CD4-positive, alpha-beta memory T cell (primary cell): ENCODE results near the gene BRINP2. TPM values are rescaled to one million over a fixed set of nuclear protein-coding genes. Genes with fewer than 3 reads are reported as not detected.

ENCODE experiments used
- CTCF ChIA-PET: fragments of 350-600 bp; sonication (Branson Sonifier 250); formaldehyde crosslinking; loops from one replicate; lab custom pipeline; 2021; ENCODE audit warnings: inconsistent platforms; ENCODE audit not compliant: partially characterized antibody; lab: Charles Lee
- POLR2A ChIA-PET: fragments of 350-600 bp; sonication (Branson Sonifier 250); formaldehyde crosslinking; loops from one replicate; lab custom pipeline; 2021; ENCODE audit not compliant: partially characterized antibody; lab: Charles Lee
- DNase-seq, 5 donors: peaks; one replicate each; pipeline versions ENCODE4 v3.0.0 to v3.0.0-alpha.2; 2020 to 2022; ENCODE audit warnings: mixed read lengths in 1 of 5
- H3K27ac ChIP-seq: one replicate; pipeline ENCODE4 v1.7.0; 2013; ENCODE audit warnings: low read depth, low read length
- H3K27me3 ChIP-seq: 2 replicates; pipeline ENCODE4 v1.7.0; 2013; ENCODE audit warnings: mild to moderate bottlenecking, low read length, moderate library complexity; ENCODE audit not compliant: insufficient read depth
- H3K36me3 ChIP-seq: 2 replicates; pipeline ENCODE4 v1.7.0; 2013; ENCODE audit warnings: mild to moderate bottlenecking, low read length, moderate library complexity; ENCODE audit not compliant: insufficient read depth
- H3K4me1 ChIP-seq: 2 replicates; pipeline ENCODE4 v1.7.0; 2013; ENCODE audit warnings: mild to moderate bottlenecking, low read length, moderate library complexity; ENCODE audit not compliant: insufficient read depth
- H3K4me3 ChIP-seq, 2 donors: one replicate each; pipeline ENCODE4 v1.7.0; 2013; ENCODE audit warnings: low read length in 2 of 2, mild to moderate bottlenecking in 1 of 2
- H3K9me3 ChIP-seq, 2 donors: one replicate each; pipeline ENCODE4 v1.7.0; 2013; ENCODE audit warnings: low read length in 2 of 2, control low read depth in 1 of 2; ENCODE audit not compliant: control insufficient read depth in 1 of 2
- H3K27ac Mint-ChIP-seq, 7 donors: one replicate each; pipeline ENCODE4 v1.8.0; 2020 to 2021; ENCODE audit warnings: mixed read lengths in 7 of 7, mild to moderate bottlenecking in 6 of 7, inconsistent platforms in 3 of 7, moderate library complexity in 3 of 7
- H3K27me3 Mint-ChIP-seq, 2 donors: one replicate each; pipeline ENCODE4 v1.8.0; 2020 to 2021; ENCODE audit warnings: mixed read lengths in 2 of 2
- H3K36me3 Mint-ChIP-seq, 2 donors: one replicate each; pipeline ENCODE4 v1.8.0; 2020 to 2021; ENCODE audit warnings: mixed read lengths in 2 of 2, inconsistent platforms in 1 of 2, mild to moderate bottlenecking in 1 of 2
- H3K4me1 Mint-ChIP-seq, 4 donors: one replicate each; pipeline ENCODE4 v1.8.0; 2020 to 2021; ENCODE audit warnings: mixed read lengths in 4 of 4, mild to moderate bottlenecking in 1 of 4
- H3K4me3 Mint-ChIP-seq, 8 donors: one replicate each; pipeline ENCODE4 v1.8.0; 2020 to 2021; ENCODE audit warnings: mixed read lengths in 8 of 8, mild to moderate bottlenecking in 7 of 8, moderate library complexity in 6 of 8, inconsistent platforms in 3 of 8
- H3K9me3 Mint-ChIP-seq, 8 donors: one replicate each; pipeline ENCODE4 v1.8.0; 2020 to 2021; ENCODE audit warnings: mixed read lengths in 8 of 8, mild to moderate bottlenecking in 5 of 8, inconsistent platforms in 3 of 8, moderate library complexity in 1 of 8
- intact Hi-C: fragments of 100-400 bp; cut with micrococcal nuclease; formaldehyde crosslinking; loops from one replicate; pipeline ENCODE4 v1.15.1; 2023
- polyA plus RNA-seq, 2 donors: library from polyadenylated mRNA; unstranded; fragments of 300-500 nt; fragmentation: Illumina TruSeq; gene quantifications; one replicate each; pipeline ENCODE4 v1.2.3, GENCODE V29; 2021
- total RNA-seq, 2 experiments: library from RNA; stranded (reverse); gene quantifications; one replicate each; pipeline ENCODE4 v1.2.3, GENCODE V29; 2021

The BRINP2 gene
- total and polyA plus RNA-seq, 4 experiments from 2014 or later: not detected

- H3K27me3 Mint-ChIP-seq: no peaks in the 10 kb centered on the region
- H3K27ac ChIP-seq: no peak overlapping the region
- no peaks in the 10 kb centered on the region for H3K27me3 ChIP-seq
- no peak overlapping the region for H3K4me3 ChIP-seq
- H3K36me3 Mint-ChIP-seq: no peaks in the 10 kb centered on the region
- H3K4me1 Mint-ChIP-seq: no peaks in the 10 kb centered on the region
- H3K4me1 ChIP-seq: no peaks in the 10 kb centered on the region
- H3K9me3 ChIP-seq: no peaks in the 10 kb centered on the region
- intact Hi-C loops: no loop called here
- peaks cover 0 to 3% (median 0%) of the 10 kb centered on the region in 8 donors for H3K9me3 Mint-ChIP-seq
- CTCF ChIA-PET: no interaction called here
- POLR2A ChIA-PET: no interaction called here
- H3K4me3 Mint-ChIP-seq: no peak overlapping the region
- no peak overlapping the region for H3K27ac Mint-ChIP-seq
- no peak for DNase-seq
- no peaks in the 10 kb centered on the region for H3K36me3 ChIP-seq
These were observed 117.2 kb downstream of the BRINP2 start for GRCh38 chr1:177287994-177288393.

DNA sequence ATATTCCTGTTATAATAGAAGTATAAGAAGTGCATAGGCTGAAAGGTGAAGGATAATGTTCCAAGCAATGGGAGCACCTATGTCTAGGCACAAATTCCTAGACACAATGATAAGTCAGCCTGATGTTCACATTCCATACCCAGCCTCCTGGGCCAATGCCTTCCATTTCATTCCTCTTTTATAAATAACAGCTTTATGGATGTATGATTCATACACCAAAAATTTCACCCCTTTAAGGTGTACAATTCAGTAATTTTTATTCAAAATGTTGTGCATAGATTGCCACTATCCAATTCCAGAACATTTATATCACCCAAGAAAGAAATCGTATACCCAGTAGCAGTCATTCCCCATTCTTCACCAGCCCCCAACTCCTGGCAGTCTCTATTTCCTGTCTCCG is 118.8 kb downstream of the BRINP2 start:
- Histone ChIP-seq H3K27me3 (no peaks in the 10 kb centered on the region), H3K4me3 (no peak overlapping the region), H3K27ac (no peak overlapping the region), H3K9me3 (no peaks in the 10 kb centered on the region), H3K4me1 (no peaks in the 10 kb centered on the region), H3K36me3 (no peaks in the 10 kb centered on the region)
- H3K36me3 Mint-ChIP-seq: no peaks in the 10 kb centered on the region
- ChIA-PET CTCF (no interaction called here), POLR2A (no interaction called here)
- no peaks in the 10 kb centered on the region for H3K4me1 Mint-ChIP-seq
- DNase-seq: no peak
- no peak overlapping the region for H3K4me3 Mint-ChIP-seq
- H3K27ac Mint-ChIP-seq: no peak overlapping the region
- intact Hi-C loops: no loop called here
- H3K9me3 Mint-ChIP-seq: peaks cover 0 to 4% (median 2%) of the 10 kb centered on the region in 8 donors
- H3K27me3 Mint-ChIP-seq: no peaks in the 10 kb centered on the region

GRCh38 chr1:177300431-177300830 is 129.7 kb downstream of the BRINP2 start:
- POLR2A ChIA-PET: no interaction called here
- intact Hi-C loops: no loop called here
- H3K4me3 ChIP-seq: no peak overlapping the region
- CTCF ChIA-PET: no interaction called here
- no peaks in the 10 kb centered on the region for H3K36me3 Mint-ChIP-seq
- H3K4me3 Mint-ChIP-seq: no peak overlapping the region
- H3K4me1 Mint-ChIP-seq: no peaks in the 10 kb centered on the region
- H3K36me3 ChIP-seq: no peaks in the 10 kb centered on the region
- peaks cover 0 to 15% (median 5%) of the 10 kb centered on the region in 8 donors for H3K9me3 Mint-ChIP-seq
- no peak for DNase-seq
- H3K27ac Mint-ChIP-seq: no peak overlapping the region
- no peak overlapping the region for H3K27ac ChIP-seq
- H3K27me3 Mint-ChIP-seq: no peaks in the 10 kb centered on the region
- no peaks in the 10 kb centered on the region for H3K9me3 ChIP-seq
- H3K4me1 ChIP-seq: no peaks in the 10 kb centered on the region
- H3K27me3 ChIP-seq: no peaks in the 10 kb centered on the region

- no peak overlapping the region for H3K4me3 Mint-ChIP-seq
- no peak for DNase-seq
- Histone ChIP-seq H3K4me1 (no peaks in the 10 kb centered on the region), H3K36me3 (no peaks in the 10 kb centered on the region), H3K4me3 (no peak overlapping the region), H3K9me3 (no peaks in the 10 kb centered on the region), H3K27me3 (no peaks in the 10 kb centered on the region), H3K27ac (no peak overlapping the region)
- peaks cover 0 to 1% of the 10 kb centered on the region in 2 donors for H3K27me3 Mint-ChIP-seq
- H3K36me3 Mint-ChIP-seq: no peaks in the 10 kb centered on the region
- ChIA-PET POLR2A (no interaction called here), CTCF (no interaction called here)
- peaks cover 0 to 9% (median 2%) of the 10 kb centered on the region in 8 donors for H3K9me3 Mint-ChIP-seq
- intact Hi-C loops: no loop called here
- H3K27ac Mint-ChIP-seq: no peak overlapping the region
- no peaks in the 10 kb centered on the region for H3K4me1 Mint-ChIP-seq
These were observed 130.8 kb downstream of the BRINP2 start for GRCh38 chr1:177301425-177302124.

GRCh38 chr1:177302357-177303044 is 131.7 kb downstream of the BRINP2 start:
- Histone ChIP-seq H3K4me1 (no peaks in the 10 kb centered on the region), H3K4me3 (no peak overlapping the region), H3K27ac (no peak overlapping the region), H3K36me3 (no peaks in the 10 kb centered on the region), H3K27me3 (no peaks in the 10 kb centered on the region), H3K9me3 (no peaks in the 10 kb centered on the region)
- no peaks in the 10 kb centered on the region for H3K36me3 Mint-ChIP-seq
- ChIA-PET CTCF (no interaction called here), POLR2A (no interaction called here)
- H3K9me3 Mint-ChIP-seq: peaks cover 0 to 3% (median 0%) of the 10 kb centered on the region in 8 donors
- peaks cover 0 to 1% of the 10 kb centered on the region in 2 donors for H3K27me3 Mint-ChIP-seq
- intact Hi-C loops: no loop called here
- no peaks in the 10 kb centered on the region for H3K4me1 Mint-ChIP-seq
- no peak for DNase-seq
- H3K27ac Mint-ChIP-seq: no peak overlapping the region
- no peak overlapping the region for H3K4me3 Mint-ChIP-seq

DNA sequence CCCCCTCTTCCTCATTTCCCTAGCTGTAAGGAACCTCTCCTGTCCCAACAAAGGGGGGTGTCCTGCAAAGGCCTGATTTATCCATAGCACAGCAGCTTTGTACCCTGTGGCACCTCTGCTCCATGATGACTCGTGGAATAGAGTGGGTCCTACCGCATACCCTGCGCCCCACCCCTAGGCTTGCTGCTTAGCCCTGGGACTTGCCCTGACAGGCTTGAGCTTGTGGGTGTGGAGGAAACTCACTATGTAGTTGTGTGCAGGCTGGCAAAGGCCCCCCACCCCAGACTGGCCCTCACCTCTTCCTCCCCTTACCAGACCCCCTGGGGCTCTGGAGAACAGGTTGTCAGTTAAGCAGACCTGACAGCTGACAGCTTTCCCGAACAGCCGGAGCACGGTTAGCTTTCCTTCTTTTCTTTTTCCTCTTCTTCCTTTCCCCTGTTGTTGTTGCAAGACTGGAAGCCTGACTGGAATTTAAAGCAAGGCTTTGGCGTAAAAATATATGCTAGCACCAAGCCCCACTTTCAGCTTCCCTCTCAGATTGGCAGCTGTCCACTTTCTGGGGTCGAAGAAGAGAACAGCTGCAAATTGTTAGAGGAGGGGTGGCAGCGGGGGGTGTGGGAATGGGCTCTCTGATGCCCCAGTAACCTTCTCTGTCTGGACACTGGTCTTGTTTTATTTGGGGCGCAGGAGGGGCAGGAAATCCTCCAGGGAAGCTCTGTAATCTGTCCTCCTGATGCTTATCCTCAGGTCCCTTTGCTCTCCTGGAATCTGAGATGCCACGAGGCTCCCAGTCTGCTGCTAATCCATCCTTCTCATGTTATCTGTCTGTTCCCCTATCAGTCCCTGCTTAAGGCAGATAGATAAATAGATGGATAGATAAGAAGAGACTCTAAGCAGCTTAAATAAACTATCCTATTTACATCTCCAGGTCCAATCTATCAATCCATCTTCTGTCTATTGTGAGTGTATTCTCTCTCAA is 134.6 kb downstream of the BRINP2 start:
- Histone ChIP-seq H3K4me1 (no peaks in the 10 kb centered on the region), H3K27me3 (no peaks in the 10 kb centered on the region), H3K4me3 (no peak overlapping the region), H3K36me3 (no peaks in the 10 kb centered on the region), H3K27ac (no peak overlapping the region), H3K9me3 (no peaks in the 10 kb centered on the region)
- intact Hi-C loops: no loop called here
- Mint-ChIP-seq H3K9me3 (peaks cover 0 to 5% (median under 1%) of the 10 kb centered on the region in 8 donors), H3K4me1 (no peaks in the 10 kb centered on the region), H3K27me3 (peaks cover 0 to 1% of the 10 kb centered on the region in 2 donors), H3K27ac (no peak overlapping the region), H3K4me3 (no peak overlapping the region), H3K36me3 (no peaks in the 10 kb centered on the region)
- ChIA-PET CTCF (interaction anchor here (1.1 kb wide), 1 partner anchor 11 kb away, joined by 3 read pairs; no protein-coding TSS in a partner anchor), POLR2A (no interaction called here)
- DNase-seq: no peak

GRCh38 chr1:177306019-177306415 is 135.3 kb downstream of the BRINP2 start:
- no peak overlapping the region for H3K4me3 Mint-ChIP-seq

More at GRCh38 chr1:177306019-177306415, 135.3 kb downstream of the BRINP2 start:
- intact Hi-C loops: no loop called here
- H3K4me1 Mint-ChIP-seq: no peaks in the 10 kb centered on the region
- no peaks in the 10 kb centered on the region for H3K36me3 ChIP-seq
- no peaks in the 10 kb centered on the region for H3K9me3 ChIP-seq
- H3K9me3 Mint-ChIP-seq: peaks cover 0 to 6% (median under 1%) of the 10 kb centered on the region in 8 donors
- no peak overlapping the region for H3K27ac Mint-ChIP-seq
- H3K27me3 Mint-ChIP-seq: peaks cover 0 to 1% of the 10 kb centered on the region in 2 donors
- DNase-seq: no peak
- ChIA-PET POLR2A (no interaction called here), CTCF (interaction anchor here (1.1 kb wide), 1 partner anchor 10 kb away, joined by 3 read pairs; no protein-coding TSS in a partner anchor)
- no peaks in the 10 kb centered on the region for H3K4me1 ChIP-seq
- H3K27me3 ChIP-seq: no peaks in the 10 kb centered on the region
- no peak overlapping the region for H3K27ac ChIP-seq
- no peak overlapping the region for H3K4me3 ChIP-seq
- H3K36me3 Mint-ChIP-seq: no peaks in the 10 kb centered on the region
